GM15510 (cell line): ENCODE data around the gene STEAP2.

ENCODE experiments used
- POLR2A ChIP-seq: IDR thresholded peaks from 3 replicates; pipeline ENCODE4 v1.6.1; 2011; ENCODE audit warnings: borderline replicate concordance; ENCODE audit not compliant: insufficient read length; ENCODE audit errors: extremely low read depth

The STEAP2 gene

DNA sequence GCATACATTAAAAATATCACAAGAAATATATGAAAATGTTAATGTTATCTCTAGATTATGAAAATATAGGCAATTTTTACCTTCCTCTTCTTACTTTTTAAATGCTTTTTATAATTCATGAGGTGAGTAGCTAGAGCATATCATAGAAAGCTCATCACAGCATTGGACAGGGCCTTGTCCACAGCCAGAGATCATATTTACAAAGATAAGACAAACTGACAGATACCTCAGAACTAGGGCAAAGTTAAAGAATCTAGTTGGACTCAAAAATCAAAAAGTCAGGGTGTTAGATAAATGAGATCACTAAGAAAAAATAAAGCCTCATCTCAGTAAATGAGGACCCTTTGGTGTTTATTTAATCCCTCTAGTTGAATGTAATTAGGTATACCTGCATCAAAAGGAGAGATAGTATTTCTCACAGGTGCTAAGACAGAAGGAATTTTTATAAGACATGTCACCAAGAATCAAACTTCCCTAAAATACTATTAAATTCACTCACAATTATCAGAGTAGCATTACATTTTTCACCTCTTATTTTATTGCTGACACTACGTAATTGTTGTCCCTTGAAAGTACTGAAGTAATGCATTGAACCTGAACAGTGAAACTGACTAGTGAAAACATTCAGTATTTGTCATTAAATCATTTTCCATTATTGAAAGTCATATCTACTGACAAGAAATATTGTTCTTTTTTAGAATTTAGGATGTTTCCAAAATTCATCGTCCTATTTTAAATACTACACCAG lies 59.1 kb downstream of the STEAP2 start:
- TF ChIP-seq POLR2A, result no peak

DNA sequence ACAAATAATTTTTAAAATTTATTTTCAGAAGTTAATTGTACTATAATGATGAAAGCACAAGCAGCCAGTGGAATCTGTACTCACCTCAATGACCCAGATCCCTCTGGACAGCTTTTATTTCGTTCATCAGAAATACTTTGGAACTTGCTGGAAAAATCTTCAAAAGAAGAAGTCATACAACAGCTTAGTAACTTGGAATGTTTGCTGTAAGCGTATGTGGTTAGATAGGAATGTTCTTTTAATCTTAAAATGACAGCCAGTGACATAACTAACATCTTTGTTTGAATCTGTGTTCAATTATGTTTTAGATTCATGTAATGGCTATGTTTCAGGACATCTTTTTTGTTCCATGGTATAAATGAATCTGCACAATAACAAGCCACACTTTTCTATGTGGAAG lies 60.2 kb downstream of the STEAP2 start:
- no peak for TF ChIP-seq POLR2A

DNA sequence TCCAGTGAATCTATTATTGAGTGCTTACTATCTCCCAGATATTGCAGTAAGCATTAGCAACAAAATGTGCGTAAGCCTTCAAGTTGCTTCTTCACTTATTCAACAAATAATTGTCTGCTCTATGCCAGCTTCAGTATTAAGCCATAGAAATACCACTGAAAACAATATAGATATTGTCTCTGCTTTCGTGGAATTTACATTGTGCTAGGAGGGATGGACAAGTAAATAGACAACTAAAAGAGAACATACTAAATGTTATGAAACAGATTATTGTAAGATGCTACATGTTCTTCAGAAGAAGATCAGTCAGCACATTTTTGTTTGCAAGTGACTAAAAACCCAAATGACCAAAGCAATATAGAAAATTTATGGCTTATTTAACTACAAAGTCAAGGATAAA lies 60.7 kb downstream of the STEAP2 start:
- no peak for TF ChIP-seq POLR2A

DNA sequence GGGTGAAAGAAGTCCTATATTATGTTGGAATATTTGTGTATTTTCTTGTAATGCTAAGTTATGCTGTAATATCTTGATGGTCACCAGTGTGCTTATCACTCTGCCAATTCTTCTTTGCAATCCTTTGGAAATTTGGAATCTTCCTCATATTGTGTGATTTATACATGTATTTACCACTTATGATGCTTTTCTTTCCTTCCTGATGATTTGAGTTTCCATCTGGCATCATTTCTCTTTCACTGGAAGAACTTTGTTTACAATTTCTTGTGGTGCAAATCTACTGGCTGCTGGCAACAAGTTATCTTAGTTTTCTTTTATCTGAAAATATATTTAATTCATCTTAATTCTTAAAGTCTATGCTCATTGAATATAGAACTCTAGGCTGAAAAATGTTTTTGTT lies 62.6 kb downstream of the STEAP2 start:
- no peak for TF ChIP-seq POLR2A

DNA sequence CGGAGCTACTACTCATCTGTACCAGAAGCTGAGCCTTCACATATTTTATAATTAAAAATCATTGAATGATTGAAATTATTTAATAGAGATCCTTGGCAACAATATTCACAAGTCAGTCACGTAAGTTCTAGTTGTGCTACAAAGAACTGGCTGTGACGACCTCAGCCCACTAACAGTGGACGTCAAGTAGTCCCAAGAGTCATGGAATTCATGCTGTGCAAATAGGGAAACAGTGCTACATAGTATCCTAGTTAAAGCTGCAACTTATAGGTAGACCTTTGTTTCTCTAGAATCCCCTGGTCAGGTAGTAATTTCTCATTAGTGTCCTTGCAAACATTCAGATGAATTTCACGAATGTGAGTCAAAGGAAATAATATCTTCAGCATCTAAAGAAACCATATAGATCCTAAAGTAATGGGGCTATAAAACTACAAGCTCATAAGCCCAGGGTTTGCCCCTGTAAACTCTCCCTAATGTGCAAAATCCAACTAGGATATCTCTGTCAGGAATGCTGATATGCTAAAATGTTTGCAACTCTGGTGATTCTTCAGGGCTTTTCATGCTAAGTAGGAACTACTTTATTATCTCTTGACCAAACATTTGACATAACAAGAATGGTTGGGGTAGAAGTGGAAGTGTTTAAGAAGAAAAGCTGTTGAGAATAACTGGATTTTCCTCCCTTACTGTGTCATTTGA lies 64.6 kb downstream of the STEAP2 start:
- TF ChIP-seq POLR2A, result no peak
